Uterus (tissue), 2 donors: Measurements from ENCODE around the gene RAB3IL1.
A peak's percentile ranks its signal among the peaks of the same experiment; 100 is the strongest.

Experiments used
- POLR2A ChIP-seq, 2 donors: fragments of 450-650 bp; IDR thresholded peaks; one replicate each; pipeline ENCODE4 v1.6.1; 2016; ENCODE audit warnings: antibody characterized with exemption in 2 of 2, mild to moderate bottlenecking in 1 of 2, moderate library complexity in 1 of 2
- TF ChIP-seq, protein P1 (sequence below), 4 experiments: fragments of 200-600 bp in 2 of 4; fragments of 450-650 bp in 2 of 4; sonication (generic) in 2 of 4; IDR thresholded peaks; one replicate each; pipeline ENCODE4 v1.5.1; 2016 to 2019; ENCODE audit warnings: antibody characterized with exemption in 4 of 4, mild to moderate bottlenecking in 2 of 4, moderate library complexity in 1 of 4

DNA sequence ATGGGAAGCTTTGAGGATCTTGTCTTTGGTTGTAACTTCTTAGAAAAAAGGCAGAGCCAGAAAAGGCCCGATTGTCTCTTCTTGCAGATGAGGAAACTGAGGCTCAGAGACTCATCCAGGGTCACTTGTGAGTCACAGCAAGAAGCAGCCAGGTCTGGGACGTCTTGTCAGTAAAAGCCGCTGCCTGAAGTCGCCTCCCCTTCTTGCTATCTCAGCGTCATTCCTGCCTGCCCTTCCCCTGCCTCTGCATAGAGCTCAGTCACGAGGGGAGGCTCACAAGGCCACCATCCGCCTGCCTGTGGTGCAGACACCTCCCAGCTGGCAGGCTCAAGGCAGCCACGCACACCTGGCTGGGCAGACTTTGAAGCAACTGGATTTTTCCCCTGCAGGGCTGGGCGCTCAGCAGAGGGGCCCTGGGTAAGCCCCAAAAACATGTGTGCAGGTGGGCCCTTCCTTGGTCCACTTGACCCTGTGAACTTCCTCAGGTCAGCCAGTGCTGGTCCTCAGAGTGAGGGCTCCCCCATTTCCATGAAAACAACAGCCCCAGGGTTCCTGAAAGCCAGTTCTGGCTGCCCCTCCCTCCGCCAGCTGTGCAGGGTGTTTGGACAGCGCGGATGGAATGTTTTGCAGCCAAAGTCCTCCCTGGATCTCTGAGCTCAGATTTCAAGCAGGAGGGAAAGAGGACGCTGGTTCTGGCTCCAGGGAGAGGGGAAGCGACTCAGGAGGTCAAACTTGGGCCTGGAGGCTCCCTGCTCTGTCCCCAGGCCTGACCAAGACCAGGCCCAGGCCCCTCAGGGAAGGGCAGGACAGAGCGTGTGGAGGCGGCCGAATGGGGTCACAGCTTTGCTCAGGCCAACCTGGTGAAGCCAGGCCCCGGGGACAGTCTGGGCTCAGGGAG, 6.0 kb upstream of the RAB3IL1 start:
- TF ChIP-seq, protein P1, sequence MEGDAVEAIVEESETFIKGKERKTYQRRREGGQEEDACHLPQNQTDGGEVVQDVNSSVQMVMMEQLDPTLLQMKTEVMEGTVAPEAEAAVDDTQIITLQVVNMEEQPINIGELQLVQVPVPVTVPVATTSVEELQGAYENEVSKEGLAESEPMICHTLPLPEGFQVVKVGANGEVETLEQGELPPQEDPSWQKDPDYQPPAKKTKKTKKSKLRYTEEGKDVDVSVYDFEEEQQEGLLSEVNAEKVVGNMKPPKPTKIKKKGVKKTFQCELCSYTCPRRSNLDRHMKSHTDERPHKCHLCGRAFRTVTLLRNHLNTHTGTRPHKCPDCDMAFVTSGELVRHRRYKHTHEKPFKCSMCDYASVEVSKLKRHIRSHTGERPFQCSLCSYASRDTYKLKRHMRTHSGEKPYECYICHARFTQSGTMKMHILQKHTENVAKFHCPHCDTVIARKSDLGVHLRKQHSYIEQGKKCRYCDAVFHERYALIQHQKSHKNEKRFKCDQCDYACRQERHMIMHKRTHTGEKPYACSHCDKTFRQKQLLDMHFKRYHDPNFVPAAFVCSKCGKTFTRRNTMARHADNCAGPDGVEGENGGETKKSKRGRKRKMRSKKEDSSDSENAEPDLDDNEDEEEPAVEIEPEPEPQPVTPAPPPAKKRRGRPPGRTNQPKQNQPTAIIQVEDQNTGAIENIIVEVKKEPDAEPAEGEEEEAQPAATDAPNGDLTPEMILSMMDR (IDR thresholded peaks at IDR 0.05), result no peak
- TF ChIP-seq POLR2A (IDR thresholded peaks at IDR 0.05), result peak in 1 of 2 donors; percentile 26
